Activated CD4-positive, CD25-positive, alpha-beta regulatory T cell treated with anti-CD3 and anti-CD28 coated beads, Interleukin-2, amount 50 U/mL, for 72 hours (primary cell): ENCODE data around the gene TMEM171.

Experiments
- DNase-seq: peaks from one replicate; pipeline ENCODE4 v3.0.0; 2021

TMEM171 gene

GRCh38 chr5:73122875-73123810 lies 2.8 kb downstream of the TMEM171 start:
- no peak for DNase-seq

- no peak for DNase-seq
These were observed 4.9 kb downstream of the TMEM171 start for GRCh38 chr5:73125289-73125688.

- no peak for DNase-seq
These were observed 6.0 kb downstream of the TMEM171 start for GRCh38 chr5:73126381-73126780.

- no peak for DNase-seq
These were observed 6.6 kb downstream of the TMEM171 start for GRCh38 chr5:73126957-73127356.

GRCh38 chr5:73129143-73129542 lies 8.8 kb downstream of the TMEM171 start:
- no peak for DNase-seq

- no peak for DNase-seq
These were observed 10.4 kb downstream of the TMEM171 start for GRCh38 chr5:73130811-73131210.

- DNase-seq = no peak
These were observed 11.5 kb downstream of the TMEM171 start for GRCh38 chr5:73131711-73132425.

GRCh38 chr5:73132759-73133158 lies 12.4 kb downstream of the TMEM171 start:
- no peak for DNase-seq

- no peak for DNase-seq
These were observed 14.6 kb downstream of the TMEM171 start for GRCh38 chr5:73135021-73135420.

- no peak for DNase-seq
These were observed 15.2 kb downstream of the TMEM171 start for GRCh38 chr5:73135429-73136054.

- no peak for DNase-seq
These were observed 15.7 kb downstream of the TMEM171 start for GRCh38 chr5:73136055-73136562.

GRCh38 chr5:73137563-73138530 lies 17.5 kb downstream of the TMEM171 start:
- DNase-seq = no peak

- no peak for DNase-seq
These were observed 19.1 kb downstream of the TMEM171 start for GRCh38 chr5:73139485-73139884.

GRCh38 chr5:73140801-73141200 lies 20.4 kb downstream of the TMEM171 start:
- no peak for DNase-seq

- DNase-seq = no peak
These were observed 21.7 kb downstream of the TMEM171 start for GRCh38 chr5:73142035-73142434.

GRCh38 chr5:73143716-73144115 lies 23.3 kb downstream of the TMEM171 start:
- DNase-seq = no peak

- no peak for DNase-seq
These were observed 29.2 kb downstream of the TMEM171 start for GRCh38 chr5:73149540-73149939.

- DNase-seq = no peak
These were observed 30.5 kb downstream of the TMEM171 start for GRCh38 chr5:73150876-73151275.

- no peak for DNase-seq
These were observed 31.5 kb downstream of the TMEM171 start for GRCh38 chr5:73151766-73152410.

- no peak for DNase-seq
These were observed 32.3 kb downstream of the TMEM171 start for GRCh38 chr5:73152411-73153388.
